Measurements from ENCODE around the gene TEKT4.
"Not testable (repeated sequence)": the region's sequence is repeated elsewhere in the genome, so short reads cannot be mapped to it uniquely, and the experiment has no call there.

Gene TEKT4

DNA sequence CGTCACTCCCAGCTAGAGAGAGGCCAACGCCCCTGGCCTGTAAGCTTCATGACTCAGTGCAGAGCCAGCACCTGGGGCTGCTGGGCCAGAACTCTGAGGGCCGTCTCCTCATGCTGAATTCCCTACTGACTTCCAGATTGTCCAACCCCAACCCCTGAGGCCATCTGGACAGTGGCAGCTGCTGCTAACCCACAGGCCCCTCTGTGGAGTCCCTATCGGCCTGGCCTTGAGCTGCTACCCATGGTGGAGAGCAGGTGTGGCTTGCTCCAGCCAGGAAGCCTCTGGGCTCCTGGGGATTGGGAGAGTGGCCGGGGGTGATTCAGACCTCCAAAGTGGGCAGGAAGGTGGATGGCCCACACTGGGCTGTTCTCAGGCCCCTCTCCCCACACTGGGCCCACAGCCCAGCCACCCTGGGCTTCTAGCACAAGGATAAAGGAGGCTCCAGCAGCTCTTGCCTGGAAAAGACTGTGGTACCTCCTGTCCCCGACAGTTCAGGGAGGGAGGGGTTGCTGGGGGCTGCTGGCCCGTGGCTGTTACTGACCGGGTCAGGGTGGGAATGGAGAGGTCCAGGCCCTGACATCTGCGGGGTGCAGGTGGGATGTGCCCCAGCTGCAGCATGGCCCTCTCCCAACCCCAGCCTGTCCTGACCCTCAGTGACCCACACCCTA lies 8.2 kb downstream of the TEKT4 start:
- no peak overlapping the region for H3K4me3 ChIP-seq (ENCODE audit: low read depth, low read length)
- no peak for DNase-seq (ENCODE audit: low read depth, low spot score)
- in situ Hi-C loops (cut with HindIII; ENCODE audit: low sequenced_read_pairs): no loop called here
- TF ChIP-seq, protein P1, sequence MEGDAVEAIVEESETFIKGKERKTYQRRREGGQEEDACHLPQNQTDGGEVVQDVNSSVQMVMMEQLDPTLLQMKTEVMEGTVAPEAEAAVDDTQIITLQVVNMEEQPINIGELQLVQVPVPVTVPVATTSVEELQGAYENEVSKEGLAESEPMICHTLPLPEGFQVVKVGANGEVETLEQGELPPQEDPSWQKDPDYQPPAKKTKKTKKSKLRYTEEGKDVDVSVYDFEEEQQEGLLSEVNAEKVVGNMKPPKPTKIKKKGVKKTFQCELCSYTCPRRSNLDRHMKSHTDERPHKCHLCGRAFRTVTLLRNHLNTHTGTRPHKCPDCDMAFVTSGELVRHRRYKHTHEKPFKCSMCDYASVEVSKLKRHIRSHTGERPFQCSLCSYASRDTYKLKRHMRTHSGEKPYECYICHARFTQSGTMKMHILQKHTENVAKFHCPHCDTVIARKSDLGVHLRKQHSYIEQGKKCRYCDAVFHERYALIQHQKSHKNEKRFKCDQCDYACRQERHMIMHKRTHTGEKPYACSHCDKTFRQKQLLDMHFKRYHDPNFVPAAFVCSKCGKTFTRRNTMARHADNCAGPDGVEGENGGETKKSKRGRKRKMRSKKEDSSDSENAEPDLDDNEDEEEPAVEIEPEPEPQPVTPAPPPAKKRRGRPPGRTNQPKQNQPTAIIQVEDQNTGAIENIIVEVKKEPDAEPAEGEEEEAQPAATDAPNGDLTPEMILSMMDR (IDR thresholded peaks at IDR 0.05; ENCODE audit: low read depth, low read length): no peak

DNA sequence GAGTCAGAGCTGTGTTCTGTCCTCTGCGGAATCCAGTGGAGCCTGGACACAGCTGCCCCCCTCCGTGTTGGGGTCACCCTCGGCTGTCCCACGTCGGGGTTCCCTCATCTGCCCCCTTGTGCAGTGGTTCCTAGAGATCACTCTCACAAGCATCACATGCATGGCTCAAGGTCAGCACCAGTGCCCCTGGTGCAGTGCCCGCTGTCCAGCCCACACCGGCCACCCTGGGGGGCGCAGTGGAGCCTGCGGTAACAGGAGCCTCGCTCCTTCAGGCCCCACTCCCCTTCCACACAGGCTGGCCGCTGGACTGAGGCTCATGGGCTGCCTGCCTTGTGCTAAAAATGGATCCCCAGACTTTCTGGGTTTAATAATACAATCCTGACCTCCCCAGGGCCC lies 8.8 kb downstream of the TEKT4 start:
- TF ChIP-seq, protein P1 (IDR thresholded peaks at IDR 0.05; ENCODE audit: low read depth, low read length): no peak

DNA sequence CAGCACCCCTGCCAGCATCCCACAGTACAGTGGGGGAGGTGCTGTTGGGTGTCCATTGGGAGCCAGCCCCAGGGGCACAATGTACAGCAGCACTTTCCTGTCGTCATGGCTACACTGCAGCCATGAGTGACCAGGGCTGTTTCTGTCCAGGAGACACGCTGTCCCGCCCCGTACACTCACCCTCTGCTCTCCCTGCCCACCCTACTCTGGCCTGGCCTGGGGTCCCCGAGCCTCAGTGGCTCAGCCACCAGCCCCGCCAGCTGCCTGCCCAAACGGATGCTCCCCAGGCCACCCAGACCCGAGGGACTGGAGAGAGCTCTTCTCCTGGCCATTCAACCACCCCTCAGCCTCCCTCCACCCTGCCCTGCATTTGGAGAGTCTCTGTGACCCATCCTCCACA lies 9.3 kb downstream of the TEKT4 start:
- H3K4me3 ChIP-seq (ENCODE audit: low read depth, low read length): no peak overlapping the region
- in situ Hi-C loops (cut with HindIII; ENCODE audit: low sequenced_read_pairs): no loop called here
- TF ChIP-seq, protein P1 (IDR thresholded peaks at IDR 0.05; ENCODE audit: low read depth, low read length): no peak
- DNase-seq (ENCODE audit: low read depth, low spot score): no peak

More for the DNA sequence above, 8.8 kb downstream of the TEKT4 start:
- H3K4me3 ChIP-seq (ENCODE audit: low read depth, low read length): no peak overlapping the region
- in situ Hi-C loops (cut with HindIII; ENCODE audit: low sequenced_read_pairs): no loop called here
- no peak for DNase-seq (ENCODE audit: low read depth, low spot score)

DNA sequence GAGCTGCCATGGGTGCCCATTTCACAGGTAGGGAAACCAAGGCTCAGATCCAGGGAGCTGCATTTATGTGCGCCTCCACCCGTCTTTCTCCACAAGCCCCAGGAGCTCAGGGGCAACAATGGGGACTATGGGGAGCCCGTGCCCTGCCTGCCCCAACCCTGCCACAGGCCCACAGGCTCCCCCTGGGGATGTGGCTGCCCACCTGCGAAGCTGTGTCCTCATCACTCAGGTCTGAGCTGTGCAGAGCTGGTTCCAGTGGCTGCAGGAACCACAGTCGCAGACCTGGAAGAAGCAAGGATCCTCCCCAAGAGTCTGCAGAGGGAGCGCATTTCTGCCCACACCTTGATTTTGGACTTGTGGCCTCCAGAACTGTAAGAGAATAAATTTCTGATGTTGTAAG lies 9.8 kb downstream of the TEKT4 start:
- TF ChIP-seq, protein P1 (IDR thresholded peaks at IDR 0.05; ENCODE audit: low read depth, low read length): no peak
- no peak overlapping the region for H3K4me3 ChIP-seq (ENCODE audit: low read depth, low read length)
- DNase-seq (ENCODE audit: low read depth, low spot score): no peak
- in situ Hi-C loops (cut with HindIII; ENCODE audit: low sequenced_read_pairs): no loop called here

DNA sequence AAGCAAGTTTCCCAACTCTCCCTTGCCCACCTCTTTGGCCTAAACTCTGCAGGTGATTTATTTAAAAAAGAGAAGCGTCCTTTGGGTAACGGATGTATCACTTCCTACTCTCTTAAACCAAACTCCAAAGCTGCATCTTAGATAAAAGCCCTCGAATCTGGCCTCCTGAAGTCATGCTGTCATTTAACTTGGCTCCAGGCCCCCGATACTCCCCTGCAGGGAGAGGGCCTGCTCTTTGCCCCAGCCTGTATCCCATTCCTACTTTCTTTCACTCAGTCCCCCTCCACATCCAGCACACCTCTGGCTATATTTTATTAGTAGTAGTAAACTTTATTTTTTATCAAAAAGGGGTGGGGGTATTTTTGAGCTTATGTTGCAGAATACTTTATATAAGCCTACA lies 19.0 kb downstream of the TEKT4 start:
- DNase-seq (ENCODE audit: low read depth, low spot score): no peak
- no peak overlapping the region for H3K4me3 ChIP-seq (ENCODE audit: low read depth, low read length)
- in situ Hi-C loops (cut with HindIII; ENCODE audit: low sequenced_read_pairs): no loop called here
- TF ChIP-seq, protein P1 (IDR thresholded peaks at IDR 0.05; ENCODE audit: low read depth, low read length): no peak

DNA sequence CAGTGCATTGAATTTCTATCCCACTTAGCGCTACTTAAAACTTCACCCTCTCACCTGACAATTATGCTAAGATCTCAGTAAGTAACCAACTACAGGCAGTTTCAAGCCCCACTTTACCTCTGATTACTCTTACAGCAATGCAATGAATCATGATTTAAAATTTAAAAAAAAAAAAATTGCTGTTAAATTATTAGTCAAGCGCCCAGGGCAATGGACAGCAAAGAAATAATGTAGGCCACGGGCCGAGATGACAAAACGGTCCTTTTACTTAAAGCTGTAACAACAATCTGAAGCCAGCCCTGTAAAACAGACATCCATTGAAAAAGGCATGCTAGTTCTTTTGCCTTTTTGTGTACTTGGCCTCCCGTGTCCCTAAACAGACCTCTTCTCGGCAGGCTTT lies 24.0 kb downstream of the TEKT4 start:
- in situ Hi-C loops (cut with HindIII; ENCODE audit: low sequenced_read_pairs); DNase-seq (ENCODE audit: low read depth, low spot score); H3K4me3 ChIP-seq (ENCODE audit: low read depth, low read length): not testable (repeated sequence)

DNA sequence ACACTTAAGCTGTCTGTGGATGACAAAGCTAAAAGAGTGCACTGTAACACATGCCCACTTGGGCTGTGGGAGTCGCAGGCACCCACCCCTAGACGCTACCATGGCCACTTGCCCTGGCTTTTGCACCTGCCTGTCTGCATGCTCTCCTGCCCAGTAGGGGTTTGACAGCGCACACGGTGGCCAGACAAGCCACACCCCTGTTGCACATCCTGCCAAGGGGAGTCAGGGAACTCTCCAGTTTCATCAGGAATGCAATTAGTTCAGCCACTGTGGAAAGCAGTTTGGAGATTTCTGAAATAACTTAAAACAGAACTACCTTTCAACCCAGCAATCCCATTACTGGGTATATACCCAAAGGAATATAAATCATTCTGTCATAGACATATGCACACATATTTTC lies 35.7 kb downstream of the TEKT4 start:
- in situ Hi-C loops (cut with HindIII; ENCODE audit: low sequenced_read_pairs); H3K4me3 ChIP-seq (ENCODE audit: low read depth, low read length); DNase-seq (ENCODE audit: low read depth, low spot score): not testable (repeated sequence)

DNA sequence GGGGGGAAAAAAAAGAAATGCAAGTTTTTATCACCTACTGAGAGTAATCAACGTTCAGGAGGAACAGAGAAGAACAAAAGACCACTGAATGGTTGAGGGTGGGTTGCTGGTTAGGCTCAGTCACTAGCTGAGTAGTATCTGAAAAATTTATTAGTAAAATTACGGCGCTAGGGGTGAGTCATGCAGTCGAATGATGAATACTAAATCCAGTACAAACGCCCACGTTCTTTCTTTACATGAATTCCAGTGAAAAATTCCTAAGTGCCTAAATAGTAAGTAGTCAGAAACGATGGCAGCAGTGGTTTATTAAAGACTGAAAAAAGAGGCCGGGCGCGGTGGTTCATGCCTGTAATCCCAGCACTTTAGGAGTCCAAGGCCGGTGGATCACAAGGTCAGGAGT lies 52.0 kb downstream of the TEKT4 start:
- TF ChIP-seq, protein P1 (IDR thresholded peaks at IDR 0.05; ENCODE audit: low read depth, low read length): no peak
- in situ Hi-C loops (cut with HindIII; ENCODE audit: low sequenced_read_pairs): no loop called here
- no peak overlapping the region for H3K4me3 ChIP-seq (ENCODE audit: low read depth, low read length)
- no peak for DNase-seq (ENCODE audit: low read depth, low spot score)

DNA sequence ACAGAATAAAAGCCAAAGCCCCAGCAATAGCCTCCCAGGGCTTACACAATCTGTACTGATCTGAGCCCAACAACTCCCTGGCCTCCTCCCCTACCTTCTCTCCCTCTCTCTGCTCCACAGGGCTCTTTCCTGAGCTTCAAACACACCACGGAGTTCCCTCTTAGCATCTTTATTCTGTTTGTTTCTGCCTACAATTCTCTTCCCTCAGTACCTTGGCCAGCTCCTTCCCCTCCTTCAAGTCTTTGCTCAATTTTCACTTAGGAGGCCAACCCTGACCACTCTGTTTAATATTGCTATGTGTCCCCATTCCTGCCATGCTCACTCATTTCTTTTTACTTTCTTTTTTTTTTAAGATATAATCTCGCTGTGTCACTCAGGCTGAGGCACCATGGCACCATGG lies 53.8 kb downstream of the TEKT4 start:
- in situ Hi-C loops (cut with HindIII; ENCODE audit: low sequenced_read_pairs); H3K4me3 ChIP-seq (ENCODE audit: low read depth, low read length); DNase-seq (ENCODE audit: low read depth, low spot score): not testable (repeated sequence)

All from astrocyte of the spinal cord (primary cell).